NCI-H460 (cell line): Measurements from ENCODE around the gene LRRC55. TPM values are rescaled to one million over a fixed set of nuclear protein-coding genes. Genes with fewer than 3 reads are reported as not detected.

Experiments
- DNase-seq: peaks from one replicate; pipeline ENCODE4 v3.0.0-alpha.2; 2016; ENCODE audit warnings: low read depth; ENCODE audit errors: extremely low read depth
- total RNA-seq: library from RNA; depleted of rRNA; stranded (reverse); fragments of >200 nt; shearing (Covaris generic); gene quantifications from 2 replicates; pipeline ENCODE4 v1.2.3, GENCODE V29; 2014

LRRC55 gene
- total RNA-seq, 1 experiment from 2014 or later, result not detected

DNA sequence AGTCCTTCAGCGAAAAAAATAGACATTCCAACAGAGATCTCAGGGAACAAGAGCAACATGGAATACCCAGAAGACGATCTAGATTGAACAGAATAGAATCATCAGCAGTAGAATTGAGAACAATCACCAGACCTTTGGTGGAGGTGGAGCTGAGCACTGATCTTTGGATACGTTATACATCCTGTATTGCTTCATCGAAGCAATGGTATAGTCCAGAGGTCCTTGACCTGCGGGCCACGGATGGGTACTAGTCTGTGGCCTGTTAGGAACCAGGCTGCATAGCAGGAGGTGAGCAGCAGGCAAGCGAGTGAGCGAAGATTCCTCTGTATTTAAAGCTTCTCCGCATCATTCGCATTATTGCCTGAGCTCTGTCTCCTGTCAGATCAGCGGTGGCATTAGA lies 17.6 kb downstream of the LRRC55 start:
- no peak for DNase-seq

GRCh38 chr11:57200917-57201316 lies 19.2 kb downstream of the LRRC55 start:
- DNase-seq, result no peak

DNA sequence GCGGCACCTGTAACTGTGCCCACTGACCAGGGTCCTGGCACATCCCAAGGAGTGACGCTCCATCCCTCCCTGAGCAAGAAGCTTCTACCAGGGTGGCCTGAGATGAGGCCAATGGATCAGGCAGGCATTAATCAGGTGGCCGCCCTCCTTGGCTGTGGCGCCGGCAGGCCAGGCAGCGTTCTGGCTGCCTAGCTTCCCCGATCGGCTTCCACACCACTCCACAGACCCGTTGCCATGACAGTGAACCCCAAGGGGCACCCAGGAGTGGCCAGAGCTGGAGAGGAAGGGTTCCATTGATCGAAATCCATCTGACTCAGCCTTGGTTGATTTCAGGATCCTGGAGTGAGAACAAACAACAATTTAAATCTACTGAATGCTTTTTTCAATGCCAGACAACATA lies 20.5 kb downstream of the LRRC55 start:
- DNase-seq, result no peak

- DNase-seq, result no peak
Measured at GRCh38 chr11:57203359-57203758, 21.6 kb downstream of the LRRC55 start.

GRCh38 chr11:57203882-57204480 lies 22.2 kb downstream of the LRRC55 start:
- DNase-seq, result no peak

- no peak for DNase-seq
Measured at GRCh38 chr11:57205041-57205641, 23.4 kb downstream of the LRRC55 start.

GRCh38 chr11:57207168-57207567 lies 25.4 kb downstream of the LRRC55 start:
- no peak for DNase-seq

DNA sequence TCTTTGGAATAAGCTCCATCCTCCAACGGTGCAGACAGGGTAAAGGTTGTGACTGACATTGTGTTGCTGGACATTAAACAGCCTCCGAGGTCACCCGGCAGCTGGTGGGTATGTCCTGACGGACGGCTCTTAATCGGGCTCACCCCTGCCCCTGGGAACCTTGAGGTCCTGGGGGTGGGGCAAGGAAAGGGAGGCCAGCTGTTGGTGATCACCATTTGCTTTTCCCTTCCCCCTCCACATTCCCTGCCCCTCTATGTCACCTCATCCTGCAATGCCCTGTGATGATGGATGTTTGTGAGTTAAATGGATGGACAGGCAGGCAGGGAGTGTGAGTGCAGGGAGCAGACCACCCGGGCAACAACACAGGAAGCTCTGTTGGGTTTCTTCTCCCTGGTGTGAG lies 29.0 kb downstream of the LRRC55 start:
- no peak for DNase-seq

DNA sequence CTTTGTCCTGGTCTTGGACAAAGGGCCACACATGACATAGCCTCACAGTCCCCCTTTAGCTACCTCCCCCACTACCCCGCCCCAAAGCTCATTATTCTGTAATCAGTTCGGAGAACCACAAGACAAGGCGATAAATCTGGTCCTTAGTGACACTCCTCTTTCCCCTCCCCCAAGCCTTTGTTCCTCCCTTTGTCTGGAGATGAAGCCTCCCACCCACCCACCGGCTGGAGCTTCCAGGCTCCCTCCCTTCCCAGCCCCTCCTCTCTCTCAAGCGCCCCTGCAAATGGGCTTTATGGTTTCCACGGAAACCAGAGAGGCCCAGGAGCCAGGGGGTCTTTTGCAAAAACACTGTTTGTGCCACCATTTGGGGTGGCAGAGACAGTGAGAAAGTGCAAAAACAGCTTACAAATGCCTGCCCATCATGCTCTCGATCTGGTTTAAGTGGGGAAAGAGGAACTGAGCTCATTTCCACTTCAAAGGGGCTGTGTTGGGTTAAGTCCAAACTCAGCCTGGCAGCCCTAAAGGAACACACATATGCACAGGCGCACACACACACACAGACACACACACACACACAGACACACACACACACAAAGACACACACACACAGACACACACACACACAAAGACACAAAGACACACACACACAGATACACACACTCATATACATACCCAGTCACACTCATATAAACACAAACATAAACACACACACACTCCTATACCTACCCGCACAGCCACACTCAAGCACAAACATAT lies 31.8 kb downstream of the LRRC55 start:
- DNase-seq, result no peak

DNA sequence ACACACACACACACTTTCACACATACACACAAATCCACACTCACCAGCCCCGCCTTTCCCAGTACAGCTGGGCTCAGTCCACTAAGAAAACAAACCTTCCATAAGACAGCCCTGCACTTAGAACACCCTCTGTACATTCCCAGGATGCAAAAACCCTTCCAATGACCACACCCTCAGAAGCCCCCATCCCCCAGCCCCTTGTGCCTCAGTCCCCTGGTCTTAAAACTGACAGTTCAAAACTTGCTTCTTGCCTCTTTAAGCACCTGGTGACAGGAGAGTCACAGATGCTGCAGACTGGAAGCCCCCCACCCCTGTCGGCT lies 32.3 kb downstream of the LRRC55 start:
- DNase-seq, result no peak

GRCh38 chr11:57214494-57214893 lies 32.7 kb downstream of the LRRC55 start:
- no peak for DNase-seq

- DNase-seq, result no peak
Measured at GRCh38 chr11:57216463-57216862, 34.7 kb downstream of the LRRC55 start.

- no peak for DNase-seq
Measured at GRCh38 chr11:57217053-57217452, 35.3 kb downstream of the LRRC55 start.

DNA sequence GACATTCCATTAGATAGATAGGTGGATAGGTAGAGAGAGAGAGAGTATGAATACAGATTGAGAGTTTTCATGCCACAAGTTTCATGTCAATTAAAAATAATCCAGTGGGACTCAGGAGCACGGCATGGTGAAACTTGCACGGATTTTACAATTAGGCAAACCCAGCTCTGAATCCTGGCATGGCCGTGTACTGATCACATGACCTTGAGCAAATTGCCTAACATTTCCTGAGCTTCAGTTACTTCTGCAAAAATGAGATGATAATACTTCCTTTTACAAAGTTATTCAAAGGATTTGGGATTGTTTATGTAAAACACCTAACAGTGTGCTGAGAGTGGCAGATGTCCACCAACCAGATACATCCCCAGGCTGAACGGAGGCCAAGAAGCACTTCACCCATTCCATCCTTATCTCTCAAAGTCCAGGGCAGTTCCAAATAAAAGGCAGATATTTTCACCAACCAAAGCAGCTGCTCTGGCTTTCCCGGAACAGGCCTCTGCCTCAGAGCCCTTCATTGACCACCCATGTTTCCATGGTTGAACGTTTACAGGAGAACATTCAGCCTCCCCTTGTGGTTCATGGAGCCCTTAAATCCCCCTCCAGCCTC lies 37.4 kb downstream of the LRRC55 start:
- no peak for DNase-seq

DNA sequence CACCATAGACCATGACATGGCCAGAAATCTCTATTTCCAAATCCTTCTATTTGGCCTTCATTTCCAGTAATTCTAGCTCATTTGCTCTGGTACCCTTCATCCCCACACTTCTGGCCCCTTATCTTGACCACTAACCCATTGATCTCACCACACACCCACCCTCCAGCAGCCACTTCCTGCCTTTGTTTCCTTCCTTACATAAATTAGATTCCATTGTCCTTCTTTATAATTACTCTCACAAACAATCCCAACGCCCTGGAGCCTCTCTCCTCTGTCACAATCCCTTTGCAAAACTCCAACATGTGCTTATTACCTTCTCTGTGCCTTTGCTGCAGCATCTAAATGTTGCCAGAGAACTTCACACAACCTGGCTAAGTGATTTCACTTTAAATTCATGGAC lies 40.5 kb downstream of the LRRC55 start:
- DNase-seq, result no peak

DNA sequence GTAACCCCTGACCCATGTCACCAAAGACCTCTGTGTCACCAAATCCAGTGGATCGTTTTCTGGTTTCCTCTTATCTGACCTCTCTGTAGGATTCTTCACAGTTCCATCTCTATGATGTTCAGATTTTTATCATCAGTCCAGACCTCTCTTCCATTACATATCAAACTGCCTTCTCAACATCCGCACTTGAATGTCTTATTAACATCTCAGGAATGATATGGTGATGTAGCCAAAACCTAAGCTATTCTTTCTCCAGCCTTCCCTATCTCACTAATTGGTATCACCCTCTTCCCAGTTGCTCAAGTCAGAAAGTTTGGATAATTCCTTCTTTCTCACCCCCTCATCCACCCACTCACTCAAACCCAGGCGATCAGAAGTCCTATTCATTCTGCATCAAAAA lies 41.8 kb downstream of the LRRC55 start:
- DNase-seq, result no peak

GRCh38 chr11:57224128-57224527 lies 42.4 kb downstream of the LRRC55 start:
- no peak for DNase-seq

DNA sequence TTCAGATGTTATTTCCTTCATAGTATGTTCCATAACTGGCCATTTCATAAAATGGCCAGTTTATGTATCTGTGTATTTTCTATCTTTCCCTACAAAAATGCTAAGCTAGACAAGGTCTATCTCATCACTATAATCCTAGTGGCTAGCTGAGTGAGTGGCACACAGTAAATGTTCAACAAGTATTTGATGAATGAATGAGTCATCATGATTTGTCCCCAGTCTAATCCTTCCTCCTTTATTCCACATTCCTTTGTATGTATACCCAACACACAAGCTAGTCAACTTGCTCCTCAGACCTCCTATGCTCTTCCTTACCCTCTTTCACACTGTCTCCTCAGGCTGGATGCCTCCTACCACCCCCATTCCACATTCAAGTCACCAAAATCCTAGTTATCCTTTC lies 42.8 kb downstream of the LRRC55 start:
- no peak for DNase-seq

DNA sequence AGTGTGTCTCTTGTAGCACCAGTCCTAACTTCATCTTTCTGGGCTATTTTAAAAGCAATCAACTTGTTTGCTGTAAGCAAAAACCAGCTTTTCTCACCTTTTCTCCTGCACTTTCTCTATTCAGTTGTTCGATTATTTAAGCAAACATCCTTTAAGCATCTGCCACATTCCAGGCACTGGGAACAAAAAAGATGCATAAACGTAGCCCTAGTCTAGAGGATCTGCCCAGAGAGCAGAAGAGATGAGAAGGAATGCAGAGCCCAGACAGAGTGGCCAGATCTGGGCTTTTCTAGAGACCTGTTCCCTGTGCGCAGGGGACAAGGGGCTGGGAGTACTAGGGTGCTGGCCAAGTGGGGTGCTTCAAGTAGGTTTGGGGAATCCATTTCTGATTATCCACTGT lies 46.8 kb downstream of the LRRC55 start:
- no peak for DNase-seq

DNA sequence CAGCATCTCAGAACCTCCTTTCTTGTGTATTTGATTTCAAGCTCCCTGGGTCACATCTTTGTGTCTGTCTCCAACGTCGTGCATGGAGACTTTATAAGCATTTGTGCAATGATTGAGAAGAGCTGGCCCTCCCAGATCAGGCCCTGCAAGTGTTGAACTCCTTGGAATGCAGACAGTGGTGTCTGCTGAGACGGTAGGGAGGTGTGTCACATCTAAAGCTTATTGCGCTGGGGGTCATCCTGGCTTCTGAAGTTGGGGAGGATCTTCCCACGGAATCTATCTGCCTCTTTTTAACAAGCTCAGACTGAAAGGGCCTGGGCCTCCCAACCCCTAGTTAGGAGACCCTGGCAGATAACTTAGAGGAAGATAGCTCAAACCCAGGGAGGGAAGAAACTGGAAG lies 48.6 kb downstream of the LRRC55 start:
- no peak for DNase-seq

DNA sequence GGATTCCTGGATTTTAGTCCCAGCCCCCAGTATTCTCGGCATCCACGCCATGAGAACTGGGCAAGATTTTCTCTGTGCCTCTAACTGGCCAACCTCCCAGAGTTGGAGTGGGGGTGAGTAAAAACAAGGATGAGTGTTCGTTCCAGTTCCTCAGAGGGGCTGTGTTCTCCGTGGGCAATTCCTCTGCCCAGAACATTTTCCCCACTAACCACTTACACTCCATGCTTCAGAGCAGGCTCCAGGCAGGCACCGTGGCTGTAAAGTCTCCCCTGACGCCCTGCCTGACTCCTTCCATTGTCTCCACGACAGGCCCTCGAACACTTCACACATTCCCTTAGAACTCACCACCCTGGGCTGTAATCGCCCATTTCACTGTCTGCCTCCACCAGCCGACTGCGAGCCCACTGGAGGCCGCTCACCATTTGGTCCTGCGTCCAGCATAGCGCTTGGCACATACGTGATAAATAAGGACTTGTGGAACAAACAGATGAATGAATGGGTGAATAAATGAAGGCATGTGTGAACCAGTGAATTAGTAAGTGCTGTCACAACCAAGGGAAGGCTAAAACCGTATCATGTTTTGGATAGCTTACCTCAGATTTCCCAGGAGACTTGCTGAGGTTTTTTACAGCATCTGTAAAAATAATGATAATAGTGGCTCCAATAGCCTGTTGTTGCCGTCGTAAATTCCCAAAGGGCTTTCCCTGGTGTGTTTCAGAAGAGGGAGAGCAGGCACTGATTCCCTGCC lies 49.2 kb downstream of the LRRC55 start:
- DNase-seq, result no peak
